ENCODE results near the gene ITIH3. TPM values are rescaled to one million over a fixed set of nuclear protein-coding genes. Genes with fewer than 3 reads are reported as not detected.

The ITIH3 gene
- total RNA-seq, 1 experiment from 2014 or later = not detected

DNA sequence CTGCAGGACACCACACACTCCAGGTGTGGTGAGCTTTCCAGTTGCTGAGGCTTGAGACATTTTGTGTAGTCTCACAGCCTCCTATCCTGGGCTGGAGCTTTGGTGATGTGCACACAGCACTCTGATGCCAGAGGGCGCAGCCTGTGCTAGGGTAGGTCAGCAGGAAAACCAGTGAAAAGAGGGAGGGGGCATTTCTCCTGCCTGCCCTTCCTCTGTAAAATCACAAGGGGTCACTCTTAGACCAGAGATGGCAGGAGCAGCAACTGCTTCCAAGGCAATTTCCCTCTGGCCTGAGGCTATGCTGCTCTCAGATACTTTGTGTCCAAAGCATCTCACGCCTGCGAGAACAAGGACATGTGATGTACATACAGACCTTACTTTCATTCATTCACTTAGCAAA, 56.8 kb downstream of the ITIH3 start:
- in situ Hi-C loops (cut with HindIII; ENCODE audit: low pct_unique_long_range_greater_than_20kb, low sequenced_read_pairs) = no loop called here
- peak; percentile 54 for DNase-seq (ENCODE audit: low read depth)

DNA sequence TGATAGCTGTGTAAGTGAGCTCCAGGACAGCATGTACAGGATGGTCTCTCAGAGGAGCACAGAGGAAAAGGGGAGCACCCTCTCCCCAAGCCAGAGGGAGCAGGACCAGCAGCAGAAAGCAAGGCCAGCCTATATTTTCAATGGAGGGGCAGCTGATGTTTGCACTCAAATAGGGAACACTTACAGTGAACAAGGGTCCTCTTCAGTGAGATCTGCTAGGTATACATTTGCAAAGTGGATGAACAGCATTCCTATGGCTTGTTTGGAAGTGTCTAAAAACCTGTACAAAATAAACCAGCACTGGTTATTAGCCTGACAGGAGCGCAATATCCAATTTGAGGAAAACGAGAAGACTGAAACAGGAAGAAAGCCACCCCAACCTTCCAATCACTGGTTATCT, 57.8 kb downstream of the ITIH3 start:
- in situ Hi-C loops (cut with HindIII; ENCODE audit: low pct_unique_long_range_greater_than_20kb, low sequenced_read_pairs) = no loop called here
- DNase-seq (ENCODE audit: low read depth) = no peak

DNA sequence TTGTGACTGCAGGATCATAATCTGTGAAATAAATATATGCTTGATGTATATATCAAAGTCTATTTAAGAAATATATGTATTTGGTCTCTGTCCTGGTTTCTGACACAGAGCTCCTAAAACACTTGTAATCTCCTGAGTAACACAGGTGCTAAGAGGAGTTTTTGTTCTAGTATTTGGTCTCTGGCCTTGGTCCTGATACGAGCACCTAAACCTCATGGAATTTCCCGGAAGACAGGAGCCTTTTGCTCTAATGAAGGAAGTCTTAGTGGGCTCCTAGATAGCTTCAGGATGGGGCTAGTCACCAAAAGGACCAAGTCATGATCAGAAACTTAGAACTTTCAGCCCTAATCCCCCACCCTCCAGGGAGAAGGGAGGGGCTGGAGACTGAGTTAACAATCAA, 59.4 kb downstream of the ITIH3 start:
- in situ Hi-C loops (cut with HindIII; ENCODE audit: low pct_unique_long_range_greater_than_20kb, low sequenced_read_pairs) = no loop called here
- DNase-seq (ENCODE audit: low read depth) = no peak

DNA sequence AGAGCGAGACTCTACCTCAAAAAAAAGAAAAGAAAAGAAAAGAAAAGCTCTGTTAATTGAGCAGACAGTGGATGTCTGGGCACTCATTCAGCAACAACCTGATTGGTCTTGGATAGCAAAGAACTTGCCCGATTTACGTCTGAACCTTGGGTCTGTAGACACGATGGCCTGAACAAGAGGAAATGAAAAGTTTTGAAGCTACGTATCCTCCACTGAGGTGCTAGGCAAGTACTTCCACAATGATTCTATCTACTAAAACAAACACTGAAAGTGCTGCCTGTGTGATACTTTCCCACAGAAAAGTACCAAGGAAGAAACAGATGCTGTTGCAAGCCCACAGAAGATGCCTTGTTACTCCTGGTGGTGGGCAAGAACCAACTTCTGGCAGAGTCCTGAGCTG, 62.1 kb downstream of the ITIH3 start:
- no peak for DNase-seq (ENCODE audit: low read depth)
- in situ Hi-C loops (cut with HindIII; ENCODE audit: low pct_unique_long_range_greater_than_20kb, low sequenced_read_pairs) = no loop called here

DNA sequence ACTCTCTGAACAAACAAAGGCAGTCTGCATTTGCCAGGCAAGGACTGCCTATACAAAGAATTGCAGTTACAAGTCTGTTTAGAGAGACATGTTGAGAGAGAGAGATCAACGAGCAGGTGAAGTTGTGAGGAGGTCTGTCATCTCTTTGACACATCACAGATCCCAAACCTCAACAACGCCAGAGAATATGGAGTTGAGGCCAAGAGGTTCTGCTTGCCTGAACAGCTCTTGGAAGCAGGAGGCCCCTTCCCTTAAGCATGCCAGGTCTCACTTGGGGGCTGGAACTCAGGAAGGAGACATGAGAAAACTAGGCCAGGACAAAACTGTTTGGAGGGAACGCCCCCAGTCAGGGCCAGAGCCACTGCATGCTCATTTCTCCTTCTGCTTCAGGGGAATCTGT, 62.5 kb downstream of the ITIH3 start:
- in situ Hi-C loops (cut with HindIII; ENCODE audit: low pct_unique_long_range_greater_than_20kb, low sequenced_read_pairs) = no loop called here
- no peak for DNase-seq (ENCODE audit: low read depth)

DNA sequence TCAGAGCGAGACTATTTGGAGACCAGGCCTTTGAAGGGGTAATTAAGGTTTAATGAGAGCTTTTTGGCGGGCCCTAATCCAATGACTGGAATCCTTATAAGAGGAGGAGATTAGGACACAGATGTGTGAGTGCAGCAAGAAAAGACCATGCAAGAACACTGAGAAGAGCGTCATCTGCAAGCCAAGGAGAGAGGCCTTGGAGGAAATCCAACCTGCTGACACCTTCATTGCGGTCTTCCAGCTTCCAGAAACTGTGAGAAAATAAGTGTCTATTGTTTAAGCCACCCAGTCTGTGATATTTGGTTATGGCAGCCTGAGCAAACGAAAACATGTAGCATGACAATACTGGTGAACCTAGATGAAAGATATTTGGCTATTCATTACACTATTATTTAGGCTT, 63.3 kb downstream of the ITIH3 start:
- DNase-seq (ENCODE audit: low read depth) = no peak
- in situ Hi-C loops (cut with HindIII; ENCODE audit: low pct_unique_long_range_greater_than_20kb, low sequenced_read_pairs) = no loop called here

Other genes starting within 250 kb of the ITIH3 start
- 3.4 and 4.4 TPM in 2 replicates for gene PBRM1, start 108.9 kb upstream of the ITIH3 start, total RNA-seq (2014; rRNA removed; shearing (Covaris generic); ENCODE audit: low replicate concordance)
- gene GNL3, start 108.8 kb upstream of the ITIH3 start, total RNA-seq (2014; rRNA removed; shearing (Covaris generic); ENCODE audit: low replicate concordance) = 95.6 and 127 TPM in 2 replicates
- gene GLT8D1, start 89.0 kb upstream of the ITIH3 start, total RNA-seq (2014; rRNA removed; shearing (Covaris generic); ENCODE audit: low replicate concordance) = 60.8 and 82.8 TPM in 2 replicates
- 66.9 and 83.5 TPM in 2 replicates for gene SPCS1, start 88.7 kb upstream of the ITIH3 start, total RNA-seq (2014; rRNA removed; shearing (Covaris generic); ENCODE audit: low replicate concordance)
- gene NEK4, start 23.9 kb upstream of the ITIH3 start, total RNA-seq (2014; rRNA removed; shearing (Covaris generic); ENCODE audit: low replicate concordance) = 16.4 and 27.3 TPM in 2 replicates
- gene ITIH1, start 17.2 kb upstream of the ITIH3 start, total RNA-seq (2014; rRNA removed; shearing (Covaris generic); ENCODE audit: low replicate concordance) = not detected in 2 replicates
- not detected in 2 replicates for gene ITIH4, start 35.9 kb downstream of the ITIH3 start, total RNA-seq (2014; rRNA removed; shearing (Covaris generic); ENCODE audit: low replicate concordance)
- not detected in 2 replicates for gene MUSTN1, start 40.2 kb downstream of the ITIH3 start, total RNA-seq (2014; rRNA removed; shearing (Covaris generic); ENCODE audit: low replicate concordance)
- gene STIMATE, start 102.8 kb downstream of the ITIH3 start, total RNA-seq (2014; rRNA removed; shearing (Covaris generic); ENCODE audit: low replicate concordance) = 7.5 and 10.4 TPM in 2 replicates